ENCODE measurements around the gene AQP6. TPM values are rescaled to one million over a fixed set of nuclear protein-coding genes. Genes with fewer than 3 reads are reported as not detected.

AQP6 gene
- total and polyA plus RNA-seq, 2 experiments from 2014 or later: 0.23 TPM; not detected in 1

DNA sequence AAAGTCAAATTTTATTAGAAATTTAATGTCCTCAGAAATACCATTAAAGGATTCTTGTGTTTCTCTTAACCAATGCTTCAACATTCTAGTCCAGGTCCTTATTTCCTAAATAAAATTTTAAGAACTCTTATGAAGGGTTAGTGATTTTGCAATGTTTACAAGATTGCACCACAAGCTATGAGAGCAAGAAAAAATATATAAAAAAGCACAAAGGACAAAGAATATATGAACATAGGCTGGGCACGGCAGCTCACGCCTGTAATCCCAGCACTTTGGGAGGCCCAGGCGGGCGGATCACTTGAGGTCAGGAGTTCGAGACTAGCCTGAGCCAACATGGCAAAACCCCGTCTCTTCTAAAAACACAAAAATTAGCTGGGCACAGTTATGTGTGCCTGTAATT, 44.9 kb downstream of the AQP6 start:
- Histone ChIP-seq H3K36me3 (replicated peaks; ENCODE audit: insufficient read depth, low read depth) (no peaks in the 10 kb centered on the region), H3K27me3 (no peaks in the 10 kb centered on the region), H2AFZ (no peak overlapping the region), H3K79me2 (peaks cover 65% of the 10 kb centered on the region), H4K20me1 (ENCODE audit: insufficient read depth, poor library complexity, severe bottlenecking) (no peaks in the 10 kb centered on the region), H3K27ac (peak overlapping the region; percentile 71), H3K4me3 (no peak overlapping the region), H3K9me3 (ENCODE audit: low read depth) (no peaks in the 10 kb centered on the region), H3K9me2 (replicated peaks; ENCODE audit: insufficient read depth) (no peaks in the 10 kb centered on the region), H3K4me2 (peak overlapping the region; percentile 30), H3K4me1 (ENCODE audit: insufficient read depth) (peaks cover 4% of the 10 kb centered on the region)
- no peak for DNase-seq (ENCODE audit: low spot score)
- TF ChIP-seq, protein P1, sequence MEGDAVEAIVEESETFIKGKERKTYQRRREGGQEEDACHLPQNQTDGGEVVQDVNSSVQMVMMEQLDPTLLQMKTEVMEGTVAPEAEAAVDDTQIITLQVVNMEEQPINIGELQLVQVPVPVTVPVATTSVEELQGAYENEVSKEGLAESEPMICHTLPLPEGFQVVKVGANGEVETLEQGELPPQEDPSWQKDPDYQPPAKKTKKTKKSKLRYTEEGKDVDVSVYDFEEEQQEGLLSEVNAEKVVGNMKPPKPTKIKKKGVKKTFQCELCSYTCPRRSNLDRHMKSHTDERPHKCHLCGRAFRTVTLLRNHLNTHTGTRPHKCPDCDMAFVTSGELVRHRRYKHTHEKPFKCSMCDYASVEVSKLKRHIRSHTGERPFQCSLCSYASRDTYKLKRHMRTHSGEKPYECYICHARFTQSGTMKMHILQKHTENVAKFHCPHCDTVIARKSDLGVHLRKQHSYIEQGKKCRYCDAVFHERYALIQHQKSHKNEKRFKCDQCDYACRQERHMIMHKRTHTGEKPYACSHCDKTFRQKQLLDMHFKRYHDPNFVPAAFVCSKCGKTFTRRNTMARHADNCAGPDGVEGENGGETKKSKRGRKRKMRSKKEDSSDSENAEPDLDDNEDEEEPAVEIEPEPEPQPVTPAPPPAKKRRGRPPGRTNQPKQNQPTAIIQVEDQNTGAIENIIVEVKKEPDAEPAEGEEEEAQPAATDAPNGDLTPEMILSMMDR (IDR thresholded peaks at IDR 0.05; ENCODE audit: poor library complexity): no peak
- TF ChIP-seq EZH2 (IDR thresholded peaks at IDR 0.05; ENCODE audit: borderline replicate concordance) (no peak), EZH2phosphoT487 (IDR thresholded peaks at IDR 0.05; ENCODE audit: low read depth, severe bottlenecking, unreplicated experiment) (no peak)
- WGBS (ENCODE audit: low lambda C conversion rate, missing lambda C conversion rate): 80% methylated on average over 6 of the region's 6 CpGs

DNA sequence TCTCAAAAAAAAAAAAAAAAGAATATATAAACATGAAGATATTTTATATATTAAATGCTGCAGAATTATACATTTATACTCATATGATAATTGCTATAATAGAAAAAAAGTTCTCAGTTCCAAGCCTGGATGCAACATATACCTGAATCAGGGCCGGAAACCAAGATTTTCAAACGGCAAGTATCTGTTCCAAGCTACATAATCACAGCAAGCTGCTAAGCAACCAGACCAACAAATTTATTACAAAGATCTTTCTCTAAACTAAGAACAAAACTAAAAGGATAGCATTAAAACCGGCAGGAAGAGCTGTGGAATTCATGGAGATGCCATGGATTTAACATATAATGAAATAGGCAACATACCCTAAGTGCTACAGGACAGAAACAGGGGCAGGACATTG, 45.4 kb downstream of the AQP6 start:
- Histone ChIP-seq H3K79me2 (peaks cover 70% of the 10 kb centered on the region), H3K27me3 (no peaks in the 10 kb centered on the region), H3K27ac (peak overlapping the region; percentile 71), H3K9me3 (ENCODE audit: low read depth) (no peaks in the 10 kb centered on the region), H3K4me2 (peak overlapping the region; percentile 18), H4K20me1 (ENCODE audit: insufficient read depth, poor library complexity, severe bottlenecking) (no peaks in the 10 kb centered on the region), H3K36me3 (replicated peaks; ENCODE audit: insufficient read depth, low read depth) (no peaks in the 10 kb centered on the region), H2AFZ (no peak overlapping the region), H3K4me3 (no peak overlapping the region), H3K9me2 (replicated peaks; ENCODE audit: insufficient read depth) (no peaks in the 10 kb centered on the region), H3K4me1 (ENCODE audit: insufficient read depth) (peaks cover 4% of the 10 kb centered on the region)
- DNase-seq (ENCODE audit: low spot score): no peak
- TF ChIP-seq, protein P1 (IDR thresholded peaks at IDR 0.05; ENCODE audit: poor library complexity): no peak
- TF ChIP-seq EZH2phosphoT487 (IDR thresholded peaks at IDR 0.05; ENCODE audit: low read depth, severe bottlenecking, unreplicated experiment): no peak
- TF ChIP-seq EZH2 (IDR thresholded peaks at IDR 0.05; ENCODE audit: borderline replicate concordance): no peak
- WGBS (ENCODE audit: low lambda C conversion rate, missing lambda C conversion rate): 84% methylated on average over 3 of the region's 3 CpGs

DNA sequence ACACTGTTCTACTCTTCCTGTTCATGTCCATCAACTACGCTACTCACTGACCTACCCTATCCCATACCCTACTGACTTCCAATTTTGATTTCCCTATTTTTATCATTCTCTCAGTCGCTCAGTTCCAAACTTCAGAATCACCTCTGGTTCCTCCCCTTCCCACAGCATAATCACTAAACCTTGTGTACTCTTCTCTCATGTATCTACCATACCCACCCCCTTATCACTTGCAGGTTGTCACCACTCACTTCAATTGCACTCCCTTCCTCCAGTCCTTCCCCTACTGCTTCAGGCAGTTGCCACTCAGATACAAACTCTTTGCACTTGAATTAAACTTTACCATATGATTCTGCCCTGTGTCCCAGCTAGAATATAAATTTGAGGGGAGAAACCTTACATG, 46.2 kb downstream of the AQP6 start:
- Histone ChIP-seq H3K27me3 (no peaks in the 10 kb centered on the region), H4K20me1 (ENCODE audit: insufficient read depth, poor library complexity, severe bottlenecking) (no peaks in the 10 kb centered on the region), H3K27ac (no peak overlapping the region), H3K79me2 (peaks cover 79% of the 10 kb centered on the region), H2AFZ (no peak overlapping the region), H3K4me1 (ENCODE audit: insufficient read depth) (peaks cover 4% of the 10 kb centered on the region), H3K9me3 (ENCODE audit: low read depth) (no peaks in the 10 kb centered on the region), H3K36me3 (replicated peaks; ENCODE audit: insufficient read depth, low read depth) (no peaks in the 10 kb centered on the region), H3K4me3 (no peak overlapping the region), H3K4me2 (no peak overlapping the region), H3K9me2 (replicated peaks; ENCODE audit: insufficient read depth) (no peaks in the 10 kb centered on the region)
- WGBS (ENCODE audit: low lambda C conversion rate, missing lambda C conversion rate): 94% methylated on average over 2 of the region's 2 CpGs
- TF ChIP-seq EZH2phosphoT487 (IDR thresholded peaks at IDR 0.05; ENCODE audit: low read depth, severe bottlenecking, unreplicated experiment) (no peak), EZH2 (IDR thresholded peaks at IDR 0.05; ENCODE audit: borderline replicate concordance) (no peak)
- TF ChIP-seq, protein P1 (IDR thresholded peaks at IDR 0.05; ENCODE audit: poor library complexity): no peak
- DNase-seq (ENCODE audit: low spot score): no peak

DNA sequence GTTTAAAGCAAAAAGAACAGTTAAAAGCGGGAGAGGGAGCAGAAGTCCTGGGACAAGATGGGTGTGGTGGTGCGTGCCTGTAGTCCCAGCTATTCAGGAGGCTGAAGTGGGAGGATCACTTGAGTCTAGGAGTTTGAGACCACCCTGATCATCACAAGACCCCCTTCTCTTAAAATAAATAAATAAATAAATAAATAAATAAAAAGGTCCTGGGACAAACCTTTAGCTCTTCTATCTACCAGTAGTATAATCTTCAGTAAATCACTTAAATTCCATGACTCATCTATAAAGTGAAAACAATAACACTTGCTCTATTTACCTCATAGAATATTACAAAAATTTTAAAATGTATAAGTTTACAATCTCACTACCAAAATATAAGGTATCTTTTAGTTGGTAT, 46.8 kb downstream of the AQP6 start:
- no peaks in the 10 kb centered on the region for H3K9me3 ChIP-seq (ENCODE audit: low read depth)
- no peak overlapping the region for H3K4me3 ChIP-seq
- no peaks in the 10 kb centered on the region for H3K9me2 ChIP-seq (replicated peaks; ENCODE audit: insufficient read depth)
- peaks cover 4% of the 10 kb centered on the region for H3K4me1 ChIP-seq (ENCODE audit: insufficient read depth)
- WGBS (ENCODE audit: low lambda C conversion rate, missing lambda C conversion rate): 98% methylated on average over 2 of the region's 2 CpGs
- no peaks in the 10 kb centered on the region for H3K36me3 ChIP-seq (replicated peaks; ENCODE audit: insufficient read depth, low read depth)
- DNase-seq (ENCODE audit: low spot score): no peak
- H3K27ac ChIP-seq: no peak overlapping the region
- no peak overlapping the region for H2AFZ ChIP-seq
- peaks cover 84% of the 10 kb centered on the region for H3K79me2 ChIP-seq
- H3K4me2 ChIP-seq: no peak overlapping the region
- no peak for TF ChIP-seq EZH2 (IDR thresholded peaks at IDR 0.05; ENCODE audit: borderline replicate concordance)
- TF ChIP-seq, protein P1 (IDR thresholded peaks at IDR 0.05; ENCODE audit: poor library complexity): no peak
- TF ChIP-seq EZH2phosphoT487 (IDR thresholded peaks at IDR 0.05; ENCODE audit: low read depth, severe bottlenecking, unreplicated experiment): no peak
- H4K20me1 ChIP-seq (ENCODE audit: insufficient read depth, poor library complexity, severe bottlenecking): no peaks in the 10 kb centered on the region
- H3K27me3 ChIP-seq: no peaks in the 10 kb centered on the region

Measured in hepatocyte (in vitro differentiated cells).